DMS153 treated with DMSO at 0.1 percent for 48 hours (cell line): ENCODE data around the gene ARL14EPL.

ENCODE experiments used
- DNase-seq: peaks from one replicate; lab custom pipeline; 2025; ENCODE audit not compliant: unreplicated experiment; lab: John Stamatoyannopoulos, UW

Gene ARL14EPL

DNA sequence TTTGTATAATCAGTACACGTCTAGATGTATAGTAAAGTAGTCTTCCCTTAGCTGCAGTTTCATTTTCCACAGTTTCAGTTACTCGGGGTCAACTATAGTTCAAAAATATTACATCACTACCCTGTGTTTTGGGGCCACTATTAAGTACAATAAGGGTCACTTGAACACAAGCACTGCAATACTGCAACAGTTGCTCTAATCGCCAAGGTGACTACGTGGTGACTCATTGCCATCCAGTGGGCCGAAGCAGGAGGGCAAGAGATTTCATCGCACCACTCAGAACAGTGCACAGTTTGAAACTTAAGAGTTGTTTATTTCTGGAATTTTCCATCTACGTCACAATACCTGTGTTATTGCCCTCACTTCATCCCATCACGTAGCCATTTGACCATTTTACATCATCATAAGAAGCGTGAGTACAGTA, at the start of gene ARL14EPL:
Gene ARL14EPL, plus strand, starts transcription at position 379 of the 424 bp plus-strand sequence. CDS start 18,994 bp downstream, outside the sequence.
- no peak for DNase-seq

- DNase-seq, result no peak
These were observed 48.8 kb upstream of the ARL14EPL start for GRCh38 chr5:115983519-115983918.

DNA sequence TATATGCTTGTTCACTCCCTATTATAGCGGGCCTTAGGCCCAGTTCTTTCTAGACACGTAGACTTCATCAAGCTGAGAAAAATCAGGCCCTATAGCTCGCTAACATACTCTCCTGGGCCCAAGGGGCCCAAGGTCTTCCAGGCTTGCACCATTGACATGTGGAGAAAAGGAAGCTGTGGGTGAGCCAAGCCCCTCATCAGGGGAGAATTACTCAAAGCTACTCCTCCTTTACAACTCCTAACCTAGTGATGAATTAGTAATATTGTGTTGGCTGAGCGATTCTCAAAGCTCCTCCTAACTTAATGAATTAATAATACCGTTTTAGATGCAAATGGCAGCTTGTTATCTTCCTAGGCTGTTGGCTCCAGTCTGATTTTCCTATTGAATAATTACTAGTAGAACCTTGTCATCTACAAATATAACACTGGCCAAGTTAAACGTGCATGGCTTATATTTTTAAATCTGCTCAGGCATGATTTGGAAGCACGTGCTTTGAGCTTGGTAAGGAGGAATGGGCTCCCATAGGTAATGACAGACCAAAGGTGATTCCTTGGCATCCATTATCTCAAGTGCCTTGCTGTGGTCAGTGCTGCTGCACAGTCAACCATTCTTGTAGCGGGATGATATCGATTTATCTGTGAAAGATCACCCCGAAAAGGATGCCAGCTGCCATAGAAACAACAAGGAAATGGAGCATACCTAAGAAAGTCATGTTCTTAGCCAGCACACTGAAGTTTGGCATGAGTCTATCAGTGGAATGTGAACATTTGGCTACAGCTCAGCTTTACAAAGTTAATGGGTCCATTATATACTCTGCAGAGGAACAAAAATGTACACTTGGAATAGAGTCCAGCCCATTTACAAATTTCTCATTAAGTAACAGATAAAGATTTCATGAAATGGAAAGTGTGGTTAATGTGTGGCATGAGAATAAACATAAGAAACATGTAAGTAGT, 46.2 kb upstream of the ARL14EPL start:
- no peak for DNase-seq

DNA sequence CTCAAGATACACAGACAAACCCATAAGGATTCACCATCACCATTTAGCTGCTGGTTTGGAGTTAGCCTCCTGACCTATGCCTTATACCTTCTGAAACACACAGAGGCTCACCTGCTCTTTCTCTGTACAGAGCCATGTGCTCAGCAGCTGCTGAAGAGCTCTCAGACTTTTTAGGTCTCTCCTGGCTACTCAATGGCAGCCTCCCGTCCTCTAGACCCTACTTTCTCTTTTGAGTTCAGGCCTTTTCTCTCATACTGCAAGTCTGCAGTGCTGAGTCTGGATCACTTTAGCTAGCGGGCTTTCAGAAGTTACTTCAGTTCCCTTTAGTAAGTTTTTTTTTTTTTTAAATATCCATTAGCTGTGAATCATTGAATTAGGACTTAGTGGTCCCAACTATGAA, 44.3 kb upstream of the ARL14EPL start:
- no peak for DNase-seq

DNA sequence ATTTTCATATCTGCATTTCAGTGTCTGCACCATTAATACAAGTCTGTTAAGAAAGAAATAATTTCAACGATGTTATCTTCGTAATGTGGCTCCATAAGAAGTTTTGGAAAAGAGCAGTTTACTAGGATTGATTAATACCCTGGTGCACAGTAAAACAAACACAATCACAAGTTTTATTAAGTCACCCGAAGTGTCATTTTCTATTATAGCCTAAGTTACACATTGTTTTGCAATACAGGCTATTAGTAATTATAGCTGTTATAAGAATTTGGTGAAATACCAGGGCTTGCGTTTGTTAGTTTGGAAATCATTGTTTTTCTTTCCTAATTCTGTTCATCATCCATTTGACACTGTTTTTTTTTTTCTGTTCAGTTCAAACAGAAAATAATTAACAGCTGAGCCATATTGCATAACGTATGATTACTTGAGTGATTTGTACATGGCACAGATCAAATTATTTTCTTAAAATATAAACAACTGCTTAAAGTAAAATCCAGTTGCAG, 39.4 kb upstream of the ARL14EPL start:
- DNase-seq, result no peak

DNA sequence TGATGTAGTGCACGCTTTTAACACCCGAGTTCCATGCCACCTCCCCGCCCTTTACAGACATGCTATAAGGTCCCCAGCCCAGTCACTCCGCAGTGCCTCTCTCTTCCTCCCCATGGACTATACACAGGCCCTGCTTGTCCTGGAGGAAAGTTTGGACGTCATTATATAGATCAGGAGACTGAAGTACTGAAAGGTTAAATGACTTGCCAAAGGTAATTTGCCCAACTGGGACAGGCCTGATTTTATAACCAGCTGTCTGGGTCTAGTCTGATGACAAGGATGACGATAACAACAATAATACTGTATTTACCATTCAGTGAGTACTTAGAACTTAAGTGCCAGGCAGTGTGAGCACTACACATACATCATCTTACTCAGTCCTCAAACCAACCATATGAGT, 36.9 kb upstream of the ARL14EPL start:
- DNase-seq, result no peak

DNA sequence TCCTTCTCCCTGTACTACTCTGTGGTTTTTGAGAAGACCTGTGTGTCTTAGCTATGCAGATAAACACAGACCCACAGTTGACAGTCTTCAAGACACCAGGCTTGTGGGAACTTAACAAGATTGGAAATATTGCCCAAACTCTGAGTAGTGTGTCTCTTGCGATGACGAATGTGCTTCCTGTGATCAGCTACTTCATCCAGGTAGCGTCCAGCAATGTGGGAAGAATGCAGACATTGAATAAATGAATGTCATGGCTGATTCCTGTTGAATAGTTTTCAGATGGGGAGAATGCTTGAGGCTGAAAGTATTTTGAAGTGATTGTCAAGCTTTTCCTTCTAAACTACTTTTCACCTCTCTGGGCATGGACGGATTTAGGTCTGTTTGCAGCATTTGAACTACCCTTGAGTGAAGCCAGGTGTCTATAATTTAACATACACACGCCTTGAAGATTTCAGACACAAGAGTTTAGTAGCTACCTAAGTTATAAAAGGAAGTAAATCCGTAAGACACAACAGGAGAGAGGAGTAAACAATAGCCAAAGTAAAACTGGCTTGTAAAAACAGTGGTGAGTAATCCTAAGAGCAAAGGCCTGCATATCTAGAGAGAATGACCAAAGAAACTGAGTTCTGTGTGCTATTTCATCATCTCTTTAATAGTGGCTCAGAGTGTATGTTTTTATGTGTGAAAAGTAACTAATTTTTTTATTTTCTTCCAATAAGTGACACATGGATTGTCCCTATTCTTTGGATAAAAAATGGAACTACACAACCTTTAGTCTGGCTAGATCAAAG, 30.0 kb upstream of the ARL14EPL start:
- no peak for DNase-seq

GRCh38 chr5:116004248-116004647, 28.0 kb upstream of the ARL14EPL start:
- DNase-seq, result no peak

- no peak for DNase-seq
These were observed 22.5 kb upstream of the ARL14EPL start for GRCh38 chr5:116009806-116010205.

DNA sequence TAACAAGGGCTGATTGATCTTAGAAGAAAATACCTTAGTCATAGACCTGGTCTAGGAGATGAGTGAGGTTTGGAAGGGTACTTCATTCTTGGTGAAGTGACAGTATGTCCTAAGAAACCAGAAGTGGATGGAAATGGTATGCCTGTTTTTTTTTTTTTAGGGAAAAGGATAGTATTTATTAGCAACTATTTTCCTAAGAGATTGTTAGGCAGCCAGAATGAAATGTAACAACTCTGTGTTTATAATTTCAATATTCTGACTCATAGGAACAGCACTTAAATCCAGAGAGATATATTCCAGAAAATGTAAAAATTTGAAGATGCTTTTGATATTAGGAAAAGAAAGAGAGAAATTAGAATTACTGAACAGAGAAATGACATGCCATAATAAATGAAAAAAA, 21.2 kb upstream of the ARL14EPL start:
- DNase-seq, result no peak

DNA sequence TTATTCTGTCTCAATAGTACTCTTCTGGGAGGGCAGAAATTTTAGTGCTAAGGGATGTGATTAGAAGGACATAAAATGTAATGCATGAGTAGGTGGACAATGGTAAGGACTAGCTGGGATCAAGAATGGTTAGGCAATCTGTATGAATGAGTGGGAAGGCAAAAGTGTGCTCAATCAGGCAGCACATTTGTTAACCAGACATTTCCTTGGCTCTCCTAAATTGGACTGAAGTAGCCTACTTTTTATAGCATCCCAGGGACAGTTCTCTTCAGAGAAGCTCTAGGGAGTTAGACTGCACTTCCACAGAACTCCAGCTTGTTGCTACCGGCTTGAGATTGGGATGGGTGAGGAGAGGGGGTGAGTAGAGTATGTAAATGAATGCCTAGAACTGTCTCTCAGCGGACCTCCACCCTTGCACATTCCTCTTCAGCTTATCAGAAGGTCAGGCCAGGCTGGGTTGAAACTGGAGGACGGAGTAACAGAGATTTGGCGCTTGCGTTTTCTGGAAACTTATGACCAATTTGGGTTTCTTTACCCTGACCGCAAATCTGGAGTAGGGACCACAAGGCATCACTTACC, 19.0 kb upstream of the ARL14EPL start:
- DNase-seq, result no peak

DNA sequence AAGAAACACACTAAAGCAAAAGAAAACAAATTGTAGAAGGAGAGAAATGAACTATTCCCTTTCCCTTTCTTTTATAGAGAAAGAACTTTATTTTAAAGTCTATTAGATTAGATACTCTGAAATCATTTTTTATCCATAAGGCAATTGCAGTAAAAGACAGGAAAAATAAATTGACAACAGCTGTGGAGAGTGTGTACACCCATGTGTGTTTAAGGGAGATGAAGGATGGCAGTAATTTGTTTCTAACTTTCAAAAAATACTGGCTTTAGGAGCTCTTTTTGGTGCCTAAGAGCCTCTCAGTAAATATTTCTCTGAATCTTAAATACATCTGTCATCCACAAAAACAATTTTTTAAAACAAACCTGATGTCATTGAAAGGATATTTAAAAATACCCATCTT, 18.3 kb upstream of the ARL14EPL start:
- no peak for DNase-seq

DNA sequence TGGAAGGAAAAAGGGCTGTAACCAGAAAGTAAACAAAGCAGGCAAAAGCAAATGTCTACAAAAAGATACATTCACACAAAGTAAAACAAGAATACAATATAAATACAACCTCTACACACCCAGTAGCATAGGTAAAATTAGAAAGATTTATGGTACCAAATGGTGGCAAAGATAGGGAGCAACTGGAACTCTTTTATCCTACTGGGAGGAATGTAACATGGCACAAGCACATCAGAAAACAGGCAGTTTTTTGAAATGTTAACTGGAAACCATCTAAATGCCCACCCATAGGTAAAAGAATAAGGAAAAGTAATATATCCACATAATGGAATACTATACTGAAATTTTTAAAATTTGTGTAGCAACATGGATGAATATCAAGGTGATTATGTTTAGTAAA, 8.7 kb upstream of the ARL14EPL start:
- DNase-seq, result no peak

DNA sequence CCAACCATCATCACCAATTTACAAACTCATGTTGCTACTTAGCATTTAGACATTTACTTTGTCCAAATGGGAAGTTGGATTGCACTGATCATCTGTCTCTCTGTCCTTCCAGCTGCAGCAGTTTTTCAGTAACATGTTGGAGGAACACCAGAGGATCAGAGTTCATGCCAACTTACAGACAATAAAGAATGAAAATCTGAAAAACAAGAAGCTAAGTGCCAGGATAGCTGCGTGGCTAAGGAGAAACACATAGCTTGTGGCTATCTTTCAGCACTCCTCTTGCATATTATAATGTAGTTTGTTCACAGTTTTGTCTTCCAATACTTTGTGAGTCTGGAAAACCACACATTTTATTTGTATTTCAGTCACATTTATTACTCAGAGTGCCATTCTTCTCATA, 6.4 kb upstream of the ARL14EPL start:
- DNase-seq, result no peak

DNA sequence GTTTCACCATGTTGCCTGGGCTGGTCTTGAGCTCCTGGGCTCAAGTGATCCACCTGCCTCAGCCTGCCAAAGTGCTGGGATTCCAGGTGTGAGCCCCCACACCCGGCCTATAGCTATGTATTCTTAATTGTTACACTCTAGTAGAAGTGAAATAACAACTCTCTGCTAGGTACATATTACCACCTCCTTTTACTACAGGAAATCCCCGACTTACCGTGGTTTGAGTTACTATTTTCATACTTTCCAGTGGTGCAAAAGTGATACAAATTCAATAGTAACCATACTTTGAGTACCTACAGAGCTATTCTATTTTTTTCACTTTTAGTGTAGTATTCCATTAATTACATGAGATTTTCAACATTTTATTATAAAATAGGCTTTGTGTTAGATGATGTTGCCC, 719 bp downstream of the ARL14EPL start:
- DNase-seq, result no peak

GRCh38 chr5:116035123-116035522, 2.9 kb downstream of the ARL14EPL start:
- DNase-seq, result no peak

- DNase-seq, result no peak
These were observed 5.1 kb downstream of the ARL14EPL start for GRCh38 chr5:116037236-116037822.

- no peak for DNase-seq
These were observed 6.5 kb downstream of the ARL14EPL start for GRCh38 chr5:116038817-116039216.

DNA sequence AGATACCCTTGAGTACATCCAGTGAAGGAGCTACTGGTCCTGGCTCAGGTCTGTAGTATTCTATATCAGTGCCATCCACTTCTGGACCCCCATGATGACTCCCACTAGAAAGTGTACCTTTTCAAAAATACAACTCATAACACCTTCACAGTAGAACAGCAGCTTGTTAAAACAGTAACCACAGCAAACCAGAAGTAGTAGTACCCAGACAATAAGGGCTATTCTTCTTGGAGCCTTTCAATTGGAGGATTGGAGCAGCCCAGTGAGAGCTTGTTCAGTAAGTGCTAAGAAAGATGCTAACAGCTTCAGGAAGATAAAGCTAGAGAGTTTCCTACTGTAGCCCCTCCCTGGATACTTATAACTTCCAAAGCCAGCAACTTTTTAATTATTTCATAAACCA, 10.1 kb downstream of the ARL14EPL start:
- DNase-seq, result no peak

DNA sequence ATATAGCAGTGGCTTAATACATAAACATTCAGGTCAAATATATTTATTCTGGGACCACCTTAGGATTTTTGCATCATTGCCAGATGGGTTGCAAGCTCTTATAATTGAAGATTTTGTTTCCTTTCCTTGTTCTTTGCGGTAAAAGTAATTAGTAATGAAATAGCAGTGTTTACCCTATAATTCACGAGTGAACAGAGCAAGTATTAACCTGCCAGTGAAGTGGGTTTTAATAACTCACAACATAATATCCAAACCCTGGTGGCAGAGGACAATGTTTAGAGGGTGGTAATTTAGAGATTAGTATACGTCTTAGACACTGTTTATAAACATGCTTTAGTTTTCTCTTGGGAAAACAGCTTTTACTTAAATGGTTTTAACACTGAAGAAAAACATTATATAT, 11.8 kb downstream of the ARL14EPL start:
- no peak for DNase-seq

GRCh38 chr5:116045821-116046220, 13.5 kb downstream of the ARL14EPL start:
- no peak for DNase-seq
